BJ (cell line): Measurements from ENCODE around the gene CRABP1. TPM values are rescaled to one million over a fixed set of nuclear protein-coding genes. Genes with fewer than 3 reads are reported as not detected.

Source experiments
- CTCF ChIA-PET: fragments of 350-600 bp; formaldehyde crosslinking; extraction: SDS; loops from one replicate; lab custom pipeline; 2021; ENCODE audit warnings: antibody characterized with exemption, inconsistent platforms; lab: Yijun Ruan, JAX
- POLR2A ChIA-PET: fragments of 300-600 bp; sonication (Branson Sonifier 250); formaldehyde crosslinking; extraction: SDS; loops from one replicate; lab custom pipeline; 2021; ENCODE audit warnings: antibody characterized with exemption; lab: Charles Lee
- DNase-seq: peaks from one replicate; pipeline ENCODE4 v3.0.0-alpha.2; 2011; ENCODE audit warnings: low read depth
- H3K27me3 ChIP-seq: 2 replicates; pipeline ENCODE4 v1.6.0; 2011; ENCODE audit warnings: low read length; ENCODE audit not compliant: control insufficient read depth, insufficient read depth
- H3K36me3 ChIP-seq: 2 replicates; pipeline ENCODE4 v1.5.1; 2011; ENCODE audit warnings: low read length; ENCODE audit not compliant: control insufficient read depth, insufficient read depth
- H3K4me3 ChIP-seq: 2 replicates; pipeline ENCODE4 v1.5.1; 2011; ENCODE audit warnings: low read depth, mild to moderate bottlenecking, control low read depth, low read length
- CTCF ChIP-seq: IDR thresholded peaks from 2 replicates; pipeline ENCODE4 v1.5.1; 2011; ENCODE audit warnings: low read depth, mild to moderate bottlenecking, control low read depth, inconsistent platforms, low read length, moderate library complexity; ENCODE audit not compliant: insufficient read depth
- polyA plus RNA-seq: library from polyadenylated mRNA; depleted of rRNA; stranded (reverse); fragments of >200 nt; gene quantifications from 2 replicates; pipeline ENCODE4 v1.2.3, GENCODE V29; 2011

The CRABP1 gene
- polyA plus RNA-seq, 1 experiment, result not detected

GRCh38 chr15:78365917-78366316 is 25.8 kb downstream of the CRABP1 start:
- CTCF ChIA-PET, result no interaction called here
- TF ChIP-seq CTCF, result no peak
- Histone ChIP-seq H3K4me3 (no peak overlapping the region), H3K27me3 (peaks cover 5% of the 10 kb centered on the region), H3K36me3 (no peaks in the 10 kb centered on the region)
- no peak for DNase-seq
- POLR2A ChIA-PET, result no interaction called here

GRCh38 chr15:78366342-78366741 is 26.2 kb downstream of the CRABP1 start:
- no peak for DNase-seq
- H3K4me3 ChIP-seq, result no peak overlapping the region
- POLR2A ChIA-PET, result no interaction called here
- CTCF ChIA-PET, result no interaction called here
- TF ChIP-seq CTCF, result no peak
- no peaks in the 10 kb centered on the region for H3K36me3 ChIP-seq
- peaks cover 5% of the 10 kb centered on the region for H3K27me3 ChIP-seq

- DNase-seq, result no peak
- H3K36me3 ChIP-seq, result no peaks in the 10 kb centered on the region
- no peak for TF ChIP-seq CTCF
- POLR2A ChIA-PET, result no interaction called here
- H3K27me3 ChIP-seq, result peaks cover 5% of the 10 kb centered on the region
- H3K4me3 ChIP-seq, result no peak overlapping the region
- CTCF ChIA-PET, result interaction anchor here (0.5 to 2.1 kb wide), 3 partner anchors 18 to 151 kb away, joined by 3 to 5 read pairs (median 4); no protein-coding TSS in a partner anchor
Observed at GRCh38 chr15:78368651-78369050, 28.5 kb downstream of the CRABP1 start.

GRCh38 chr15:78369161-78369560 is 29.0 kb downstream of the CRABP1 start:
- no peak for DNase-seq
- ChIA-PET CTCF (interaction anchor here (0.5 to 2.1 kb wide), 3 partner anchors 18 to 150 kb away, joined by 3 to 5 read pairs (median 4); no protein-coding TSS in a partner anchor), POLR2A (no interaction called here)
- no peaks in the 10 kb centered on the region for H3K36me3 ChIP-seq
- no peak for TF ChIP-seq CTCF
- no peak overlapping the region for H3K4me3 ChIP-seq
- H3K27me3 ChIP-seq, result peaks cover 2% of the 10 kb centered on the region; the same call in 1 of the 2 replicates

GRCh38 chr15:78370013-78370412 is 29.9 kb downstream of the CRABP1 start:
- H3K4me3 ChIP-seq, result no peak overlapping the region
- H3K27me3 ChIP-seq, result peaks cover 2% of the 10 kb centered on the region; the same call in 1 of the 2 replicates
- POLR2A ChIA-PET, result no interaction called here
- H3K36me3 ChIP-seq, result no peaks in the 10 kb centered on the region
- DNase-seq, result no peak
- CTCF ChIA-PET, result interaction anchor here (0.7 to 2.1 kb wide), 2 partner anchors 9 to 27 kb away, joined by 3 to 5 read pairs; no protein-coding TSS in a partner anchor
- TF ChIP-seq CTCF, result no peak
